Measurements from ENCODE around the gene WFS1.
A peak's percentile ranks its signal among the peaks of the same experiment; 100 is the strongest.

Gene WFS1

DNA sequence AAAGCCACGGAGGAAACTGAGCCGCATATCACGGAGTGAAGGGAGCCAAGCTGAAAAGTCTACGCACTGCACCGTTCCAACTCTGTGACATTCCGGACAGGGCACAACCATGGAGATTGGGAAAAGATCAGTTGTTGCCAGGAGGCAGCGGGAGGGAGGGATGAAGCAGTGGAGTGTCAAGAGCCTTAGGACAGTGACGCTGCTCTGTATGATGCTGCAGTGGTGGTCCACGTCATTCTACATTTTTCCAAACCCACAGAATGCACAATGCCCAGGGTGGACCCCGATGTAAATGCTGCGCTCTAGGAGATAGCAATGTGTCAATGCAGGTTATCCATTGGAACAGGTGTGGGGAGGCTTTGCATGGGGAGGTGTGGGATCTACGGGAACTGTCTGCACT lies 7.5 kb upstream of the WFS1 start:
- DNase-seq (ENCODE audit: low read depth): no peak

DNA sequence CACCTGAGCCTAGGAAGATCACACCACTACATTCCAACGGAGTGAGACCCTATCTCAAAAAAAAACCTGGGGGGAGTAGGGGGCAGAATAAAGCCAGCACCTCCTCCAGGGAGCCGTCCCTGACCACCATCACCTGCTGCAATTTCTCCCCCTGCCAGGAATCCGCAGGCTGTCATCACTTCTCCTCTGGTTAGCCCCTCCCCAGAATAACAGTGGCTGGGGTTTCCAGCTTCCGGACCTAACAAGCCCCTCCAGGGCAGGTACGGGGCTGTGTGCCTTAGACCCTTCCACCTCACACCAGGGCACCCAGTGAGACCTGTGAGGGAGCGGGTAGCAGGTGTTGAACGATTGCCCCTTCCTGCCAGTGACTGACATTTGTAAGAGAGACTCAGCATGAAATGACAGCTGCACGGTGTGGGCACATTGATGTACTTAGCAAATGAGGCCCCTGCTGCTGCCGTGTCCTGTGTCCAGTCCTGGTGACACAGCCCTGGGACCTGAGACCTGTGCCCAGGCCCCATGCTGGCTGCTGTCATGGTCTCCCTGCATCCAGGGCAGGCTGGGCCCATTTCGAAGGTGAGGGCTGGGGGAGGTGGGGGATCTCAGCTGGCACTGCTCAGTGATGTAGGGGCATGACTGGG lies 6.7 kb upstream of the WFS1 start:
- DNase-seq (ENCODE audit: low read depth): no peak

DNA sequence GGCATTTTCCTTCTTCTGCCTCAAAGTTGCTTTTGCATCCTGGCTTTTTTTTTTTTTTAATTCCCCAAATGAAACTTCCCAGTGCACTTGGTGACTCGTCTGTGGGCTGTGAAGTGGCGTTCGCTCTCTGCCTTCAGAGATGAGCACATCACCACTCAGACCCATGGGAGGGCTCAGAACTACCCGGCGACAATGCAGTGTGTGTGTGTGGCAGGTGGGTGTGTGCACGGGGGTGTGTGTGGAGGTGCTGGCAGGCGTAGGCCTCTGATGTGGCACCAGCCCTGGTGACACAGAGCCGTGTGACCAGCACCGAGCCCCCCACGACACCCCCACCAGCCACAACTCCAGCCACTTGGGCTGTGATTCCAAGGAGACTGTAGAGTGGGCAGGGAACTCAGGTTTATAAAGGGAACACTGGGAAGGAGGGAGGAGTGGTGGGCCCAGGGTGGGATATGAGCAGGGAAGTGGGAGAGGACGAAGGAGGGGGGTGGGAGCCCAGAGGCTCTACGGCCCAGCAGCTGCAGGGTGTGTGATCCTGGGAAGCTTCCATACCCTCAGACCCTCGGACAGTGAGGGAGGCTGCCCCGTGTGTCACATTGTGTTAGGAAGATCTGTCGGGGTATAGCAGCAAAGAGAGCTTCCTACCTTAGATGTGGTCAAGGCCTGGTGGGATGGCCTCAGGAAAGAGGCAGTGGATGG lies 6.0 kb upstream of the WFS1 start:
- no peak for DNase-seq (ENCODE audit: low read depth)

DNA sequence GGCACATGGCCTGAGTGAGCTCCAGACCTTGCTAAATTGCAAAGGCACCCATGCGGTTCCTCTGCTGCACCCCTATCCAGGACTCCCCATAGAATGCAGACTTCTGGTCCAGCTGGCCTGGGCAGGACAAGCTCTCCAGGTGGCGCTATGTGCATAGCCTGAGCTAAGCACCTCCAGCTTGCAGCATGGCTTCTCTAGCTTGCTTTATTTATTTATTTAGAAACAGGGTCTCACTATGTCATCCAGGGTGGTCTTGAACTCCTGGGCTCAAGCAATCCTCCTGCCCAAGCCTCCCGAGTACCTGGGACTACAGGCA lies 5.5 kb upstream of the WFS1 start:
- no peak for DNase-seq (ENCODE audit: low read depth)

DNA sequence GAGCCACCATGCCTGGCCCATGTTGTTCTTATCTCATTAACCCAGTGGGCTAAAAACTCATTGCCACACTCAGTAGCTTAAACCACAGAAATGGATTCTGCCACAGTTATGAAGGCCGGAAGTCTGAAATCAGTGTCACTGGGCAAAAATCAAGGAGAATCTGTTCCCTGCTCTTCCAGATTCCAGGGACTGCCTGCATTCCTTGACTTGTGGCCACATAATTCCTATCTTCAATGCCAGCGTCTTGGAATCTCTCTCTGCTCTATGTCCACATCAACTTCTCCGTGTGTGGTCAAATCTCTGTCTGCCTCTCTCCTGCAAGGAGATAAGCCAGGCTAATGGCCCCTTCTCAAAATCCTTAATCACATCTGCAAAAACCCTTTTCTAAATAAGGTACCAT lies 4.1 kb upstream of the WFS1 start:
- no peak for DNase-seq (ENCODE audit: low read depth)

DNA sequence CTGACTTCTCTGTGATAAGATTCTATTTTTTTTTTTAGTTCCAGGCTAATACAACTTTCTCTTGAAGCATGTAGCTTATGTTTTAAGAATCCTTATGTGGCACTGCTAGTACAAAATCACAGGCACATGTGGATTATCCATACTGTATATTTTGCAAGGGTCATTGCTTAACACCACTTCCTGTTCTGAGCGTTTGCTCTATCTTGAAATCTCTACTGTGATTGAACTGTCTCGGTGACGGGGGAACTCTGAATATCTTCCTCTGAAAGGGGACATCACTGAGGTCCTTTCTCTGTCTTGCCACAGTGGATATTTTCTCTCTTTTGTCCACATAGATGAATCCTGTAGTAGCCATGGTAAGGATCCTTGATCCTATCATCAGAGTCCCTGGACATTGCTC lies 2.1 kb upstream of the WFS1 start:
- DNase-seq (ENCODE audit: low read depth): no peak

DNA sequence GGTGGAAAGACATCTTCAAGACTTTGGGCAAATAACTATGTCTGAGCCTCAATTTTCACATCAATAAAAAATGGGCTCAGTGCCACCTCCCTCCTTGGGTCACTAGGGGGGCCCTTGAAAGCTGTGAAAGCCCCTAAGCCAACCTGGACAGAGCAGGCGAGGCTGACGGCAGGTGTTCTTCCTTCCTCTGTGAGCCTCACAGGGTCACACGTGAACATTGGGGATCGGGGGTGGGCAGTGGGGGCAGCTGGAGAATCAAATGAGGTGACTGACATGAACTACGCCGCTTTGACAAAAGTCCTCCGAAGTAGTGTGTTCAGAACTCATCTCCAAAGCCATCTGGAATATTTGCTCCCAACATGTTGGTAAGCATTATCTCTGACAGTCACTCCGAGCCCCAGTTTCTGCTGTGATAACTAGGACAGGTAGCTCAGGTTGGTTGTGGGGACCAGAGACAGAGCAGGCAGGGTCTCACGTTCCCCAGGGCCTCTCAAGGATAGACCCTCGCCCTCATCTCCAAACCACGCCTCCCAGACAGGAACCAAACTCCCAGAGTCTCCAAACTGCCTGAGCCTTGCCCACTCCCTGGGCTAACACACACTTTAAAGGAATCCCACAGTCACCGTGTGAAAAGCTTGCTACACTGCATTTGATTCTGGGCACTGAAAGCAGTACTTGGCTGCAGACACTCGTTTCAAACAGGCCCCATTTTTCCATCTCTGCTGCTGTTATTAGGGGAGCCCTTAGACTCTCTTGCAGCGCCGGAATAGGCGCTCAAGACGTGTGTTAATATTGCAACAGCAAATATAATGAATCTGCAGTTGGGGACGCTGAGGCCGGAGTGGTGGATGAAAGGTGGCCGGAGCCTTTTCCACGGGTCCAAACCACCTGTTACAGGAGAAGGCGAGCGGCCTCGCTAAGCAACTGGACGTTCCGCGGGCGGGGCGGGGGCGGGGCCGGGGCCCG lies 717 bp upstream of the WFS1 start:
- peak; percentile 2 for DNase-seq (ENCODE audit: low read depth)

DNA sequence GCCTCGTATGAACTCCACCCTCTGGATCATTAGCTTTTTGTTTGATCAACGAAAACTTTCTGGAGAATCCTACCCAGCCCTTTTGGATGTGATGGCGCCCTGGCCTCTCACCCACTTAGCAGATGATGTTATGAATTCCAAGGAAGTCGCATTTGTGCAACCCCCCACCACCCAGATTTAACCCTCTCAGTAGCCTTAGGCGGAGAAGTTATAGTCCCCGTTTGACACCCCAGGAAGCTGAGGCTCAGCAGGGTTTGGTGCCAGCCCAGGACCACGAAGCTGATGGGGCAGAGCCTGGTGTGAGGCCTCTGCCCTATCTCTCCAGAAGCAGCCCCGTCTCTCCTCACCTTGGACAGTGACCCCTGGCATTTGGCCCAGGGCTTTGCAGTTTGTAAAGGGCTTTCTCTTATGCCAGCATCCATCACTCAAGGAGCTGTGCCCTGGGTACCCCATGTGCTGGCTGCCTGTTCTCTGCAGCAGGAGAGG lies 1.0 kb downstream of the WFS1 start:
- no peak for DNase-seq (ENCODE audit: low read depth)

DNA sequence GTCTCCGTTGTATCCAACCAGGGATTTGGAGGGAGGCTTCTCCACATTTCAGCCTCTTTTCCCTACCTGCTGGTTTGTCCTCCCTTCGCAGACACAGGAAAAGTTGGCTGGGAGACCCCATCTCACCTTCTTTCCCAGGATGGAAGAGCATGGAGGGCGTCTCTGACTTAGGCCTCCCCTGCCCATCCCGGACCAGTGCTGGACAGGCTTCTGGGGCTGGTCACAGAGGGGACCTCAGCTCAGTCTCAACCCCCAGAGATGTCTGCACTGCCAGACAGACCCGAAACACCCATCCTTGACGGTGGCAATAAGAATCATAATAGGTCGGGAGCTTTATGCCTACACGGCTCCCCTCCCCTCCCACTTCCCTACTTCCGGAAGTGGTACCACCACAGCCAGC lies 1.6 kb downstream of the WFS1 start:
- DNase-seq (ENCODE audit: low read depth): no peak

DNA sequence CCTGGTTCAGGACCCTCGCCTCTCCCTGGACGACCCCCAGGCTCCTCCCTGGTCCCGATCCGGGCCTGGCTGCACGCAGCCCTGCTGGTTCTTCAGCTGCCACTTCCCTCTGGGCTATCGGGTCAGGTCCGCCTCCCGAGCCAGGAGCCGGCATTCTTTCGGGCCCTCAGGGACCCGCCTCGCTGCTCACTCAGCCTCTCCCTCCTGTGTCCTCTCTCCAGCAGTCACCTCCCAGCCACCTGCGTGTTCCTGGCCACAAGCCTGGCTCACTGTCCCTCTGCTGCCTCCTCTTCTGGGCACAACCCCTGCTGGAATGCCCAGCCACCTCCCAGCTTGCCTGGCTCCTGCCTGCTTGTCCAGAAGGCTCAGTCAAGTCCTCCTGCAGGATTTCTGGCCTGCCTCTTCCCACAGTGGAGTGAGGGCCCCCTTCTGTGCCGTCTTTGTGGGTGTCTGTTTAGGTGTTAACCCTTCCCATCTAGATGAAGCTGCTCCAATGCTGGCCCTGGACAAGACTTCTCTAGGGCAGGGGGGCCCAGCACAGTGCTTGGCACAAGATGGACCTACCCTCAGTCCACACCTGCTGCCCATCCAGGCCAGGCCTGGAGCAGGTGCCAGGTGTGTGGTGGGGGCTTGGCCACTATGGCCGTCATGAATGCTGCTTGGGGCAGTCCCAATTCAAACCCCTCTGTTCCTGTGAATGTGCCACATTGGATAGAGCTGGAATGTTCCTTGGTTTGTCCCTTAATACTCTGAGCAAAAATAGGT lies 2.2 kb downstream of the WFS1 start:
- DNase-seq (ENCODE audit: low read depth): no peak

DNA sequence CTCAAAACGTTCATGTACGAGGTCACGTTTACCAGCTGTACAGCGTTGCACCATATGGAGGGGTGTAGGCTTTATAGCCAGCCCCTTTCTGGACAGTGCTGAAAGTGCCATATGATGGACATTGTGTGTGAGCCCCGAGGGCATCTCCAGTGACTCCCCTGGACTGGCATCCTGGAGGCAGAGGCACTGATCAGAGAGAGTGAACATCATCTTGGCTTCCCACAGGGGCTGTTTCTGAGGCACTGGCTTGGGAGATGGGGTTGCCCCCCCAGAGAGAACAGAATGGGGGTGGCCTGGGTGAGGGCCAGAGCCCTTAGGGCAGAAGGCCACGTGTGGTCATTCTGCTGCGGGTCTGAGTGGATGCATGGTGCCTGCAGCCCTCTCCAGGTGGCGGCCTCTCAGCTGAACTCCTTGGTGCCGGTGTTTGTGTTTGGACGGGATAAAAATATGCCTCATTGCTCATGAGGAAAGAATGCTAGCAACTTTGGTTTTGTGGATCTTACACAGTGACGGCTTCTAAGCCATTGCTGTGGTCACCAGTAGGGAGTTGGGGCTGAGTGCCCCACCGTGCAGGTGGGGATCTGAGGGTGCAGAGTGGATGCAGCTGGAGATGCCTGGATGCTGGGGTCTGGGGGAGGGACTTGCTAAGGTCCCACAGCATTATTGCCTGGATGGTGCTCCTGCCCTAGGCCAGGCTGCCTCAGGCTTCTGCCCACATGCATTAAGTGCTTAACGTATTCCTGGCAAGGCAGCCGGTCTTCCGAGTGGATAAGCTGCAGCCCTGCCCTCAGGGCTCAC lies 3.4 kb downstream of the WFS1 start:
- no peak for DNase-seq (ENCODE audit: low read depth)

DNA sequence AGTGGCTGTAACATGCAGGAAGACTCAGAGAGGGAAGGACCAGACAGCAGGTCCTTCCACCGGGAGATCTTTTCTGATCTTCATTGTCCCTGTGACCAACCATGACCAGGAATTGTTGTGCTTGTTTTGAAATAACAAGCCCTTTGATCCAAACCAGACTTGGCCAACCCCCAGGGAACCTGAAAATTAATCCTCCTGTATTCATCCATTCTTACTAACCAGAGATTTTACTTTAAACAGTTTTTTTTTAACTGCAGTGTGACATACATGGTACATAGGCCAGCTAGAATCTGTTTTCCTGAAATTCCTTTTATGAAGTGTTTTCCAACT lies 4.0 kb downstream of the WFS1 start:
- no peak for DNase-seq (ENCODE audit: low read depth)

DNA sequence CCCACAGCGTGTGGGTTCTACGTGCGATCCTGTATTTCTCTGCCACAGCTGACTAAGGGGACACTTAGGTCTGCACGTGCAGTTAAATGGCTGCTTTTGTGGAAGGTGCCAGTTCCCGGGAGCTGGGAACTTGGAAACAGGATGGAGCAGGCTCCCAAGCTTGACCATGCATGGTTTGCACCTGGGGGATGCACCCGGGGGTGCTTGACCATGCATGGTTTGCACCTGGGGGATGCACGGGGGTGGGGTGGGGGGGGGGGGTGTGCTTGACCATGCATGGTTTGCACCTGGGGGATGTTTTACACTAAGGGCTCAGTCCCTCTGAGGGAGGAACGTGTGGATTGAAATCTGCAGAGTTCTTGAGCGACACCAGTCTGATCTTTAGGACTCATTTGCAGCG lies 5.7 kb downstream of the WFS1 start:
- no peak for DNase-seq (ENCODE audit: low read depth)

DNA sequence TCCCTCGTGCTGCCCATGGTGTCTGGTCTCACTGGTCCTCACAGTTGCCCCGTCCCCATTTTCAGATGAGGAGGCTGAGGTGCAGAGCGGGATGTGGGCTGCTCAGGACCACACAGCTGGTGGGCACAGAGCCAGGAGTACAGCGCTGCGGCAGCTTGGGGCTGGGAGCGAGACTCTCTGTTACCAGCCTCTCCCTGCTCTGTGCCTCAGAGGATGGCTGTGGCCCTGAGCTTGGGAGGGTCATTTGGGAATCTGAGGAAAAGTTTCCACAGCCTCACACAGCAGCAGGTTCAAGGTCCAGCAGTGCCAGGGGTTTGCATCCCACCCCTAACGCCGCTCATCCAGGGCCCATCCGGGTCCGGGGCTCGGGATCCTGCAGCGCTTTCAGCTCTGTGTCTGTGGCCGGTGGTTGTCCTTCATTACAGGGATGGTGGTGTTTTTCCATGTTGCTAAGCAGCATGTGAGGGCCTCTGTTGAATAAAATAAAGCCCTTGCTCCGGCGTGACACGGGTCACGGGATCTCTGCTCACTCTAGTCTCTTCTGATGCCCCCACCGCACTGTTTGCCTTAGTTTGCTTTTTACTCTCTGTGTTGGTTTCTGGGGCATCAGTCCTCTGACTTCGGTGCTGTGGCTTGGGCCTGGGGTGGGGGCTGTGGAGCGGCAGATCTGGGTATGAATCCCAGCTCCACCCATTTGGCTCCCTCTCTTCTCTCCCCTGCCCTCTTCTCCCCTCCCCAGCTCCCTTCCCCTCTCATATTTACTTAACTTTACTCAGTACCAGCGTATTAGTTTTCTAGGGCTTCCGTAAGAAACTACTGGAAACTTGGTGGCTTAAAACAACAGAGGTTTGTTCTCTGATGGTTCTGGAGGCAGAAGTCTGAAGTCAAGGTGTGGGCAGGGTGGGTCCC lies 6.5 kb downstream of the WFS1 start:
- no peak for DNase-seq (ENCODE audit: low read depth)

DNA sequence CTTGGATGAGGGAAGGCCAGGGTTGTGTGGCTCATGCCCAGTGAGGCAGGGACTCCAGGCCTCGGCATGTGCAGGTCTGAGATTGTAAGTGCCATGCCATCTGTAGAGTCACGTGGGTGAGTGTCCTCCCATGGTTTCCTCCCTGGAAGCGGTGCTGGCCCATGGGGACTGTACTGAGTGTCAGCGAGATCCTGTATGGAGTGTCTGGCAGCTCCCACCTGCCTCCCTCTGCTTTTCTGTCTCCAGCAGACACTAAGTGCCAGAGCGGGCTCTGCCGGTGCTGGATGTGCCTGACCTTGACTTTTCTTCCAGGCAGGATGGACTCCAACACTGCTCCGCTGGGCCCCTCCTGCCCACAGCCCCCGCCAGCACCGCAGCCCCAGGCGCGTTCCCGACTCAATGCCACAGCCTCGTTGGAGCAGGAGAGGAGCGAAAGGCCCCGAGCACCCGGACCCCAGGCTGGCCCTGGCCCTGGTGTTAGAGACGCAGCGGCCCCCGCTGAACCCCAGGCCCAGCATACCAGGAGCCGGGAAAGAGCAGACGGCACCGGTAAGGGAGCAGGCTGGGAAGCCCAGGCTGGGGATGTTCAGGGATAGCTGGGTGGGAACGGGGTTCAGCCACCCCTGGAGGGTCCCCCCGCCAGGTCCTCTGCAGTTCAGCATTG lies 7.6 kb downstream of the WFS1 start:
- DNase-seq (ENCODE audit: low read depth): no peak

DNA sequence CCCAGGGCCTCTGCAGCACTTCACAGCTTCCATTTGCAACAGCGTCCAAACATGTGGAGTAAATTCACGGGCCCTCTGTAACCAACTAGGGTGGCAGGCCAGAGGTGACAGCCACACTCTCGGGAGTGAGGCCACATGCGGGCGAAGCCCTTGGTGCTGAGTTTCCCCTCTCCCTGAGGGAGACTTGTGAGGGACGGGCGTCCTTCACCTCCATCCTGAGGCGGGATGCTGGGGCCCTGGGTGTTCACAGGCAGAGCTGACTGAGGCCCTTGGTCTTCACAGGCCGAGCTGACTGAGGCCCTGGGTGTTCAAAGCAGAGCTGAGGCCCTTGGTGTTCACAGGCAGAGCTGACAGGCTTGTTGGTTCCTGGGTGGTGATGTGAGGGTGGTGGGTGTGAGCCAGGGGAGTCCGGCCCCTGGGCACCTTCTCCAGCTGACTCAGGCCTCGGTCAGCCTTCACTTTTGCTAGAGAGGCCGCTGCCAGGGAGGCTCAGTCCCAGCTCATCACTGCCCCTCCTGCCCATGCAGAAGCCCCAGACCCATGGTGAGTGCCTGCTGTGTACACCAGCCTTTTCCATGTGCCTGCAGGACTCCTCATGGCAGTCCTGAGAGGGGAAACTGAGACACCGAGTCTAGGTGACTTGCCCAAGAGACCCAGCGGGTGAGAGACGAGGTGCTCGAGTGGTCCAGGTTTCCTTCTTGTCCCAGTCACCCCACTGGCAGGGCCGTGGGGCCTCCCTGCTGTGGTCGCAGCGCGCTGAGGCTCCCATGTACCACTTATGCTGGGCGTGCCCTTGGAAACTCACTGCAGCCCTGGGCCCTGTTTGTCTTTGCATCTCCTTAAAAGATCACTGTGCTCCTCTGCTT lies 8.5 kb downstream of the WFS1 start:
- DNase-seq (ENCODE audit: low read depth): no peak

DNA sequence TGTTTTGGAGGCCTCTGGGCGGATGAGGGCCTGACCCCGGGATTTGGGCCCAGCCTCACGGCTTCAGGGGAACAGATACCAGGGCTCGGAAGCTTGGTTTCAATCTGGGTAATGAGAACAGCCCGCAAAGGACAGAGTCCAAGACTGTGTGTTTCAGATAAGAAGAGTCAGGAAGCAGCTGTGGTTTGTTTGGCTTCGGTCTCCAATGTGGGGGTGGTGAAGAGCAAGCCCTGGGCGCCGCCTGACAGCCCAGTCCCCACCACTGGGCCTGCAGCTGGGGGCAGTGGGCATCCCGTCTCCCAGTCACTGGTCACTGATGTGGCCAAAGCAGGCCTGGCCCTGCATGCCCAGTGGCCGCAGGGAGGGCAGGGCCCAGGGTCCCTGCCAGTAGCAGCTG lies 9.1 kb downstream of the WFS1 start:
- DNase-seq (ENCODE audit: low read depth): no peak

DNA sequence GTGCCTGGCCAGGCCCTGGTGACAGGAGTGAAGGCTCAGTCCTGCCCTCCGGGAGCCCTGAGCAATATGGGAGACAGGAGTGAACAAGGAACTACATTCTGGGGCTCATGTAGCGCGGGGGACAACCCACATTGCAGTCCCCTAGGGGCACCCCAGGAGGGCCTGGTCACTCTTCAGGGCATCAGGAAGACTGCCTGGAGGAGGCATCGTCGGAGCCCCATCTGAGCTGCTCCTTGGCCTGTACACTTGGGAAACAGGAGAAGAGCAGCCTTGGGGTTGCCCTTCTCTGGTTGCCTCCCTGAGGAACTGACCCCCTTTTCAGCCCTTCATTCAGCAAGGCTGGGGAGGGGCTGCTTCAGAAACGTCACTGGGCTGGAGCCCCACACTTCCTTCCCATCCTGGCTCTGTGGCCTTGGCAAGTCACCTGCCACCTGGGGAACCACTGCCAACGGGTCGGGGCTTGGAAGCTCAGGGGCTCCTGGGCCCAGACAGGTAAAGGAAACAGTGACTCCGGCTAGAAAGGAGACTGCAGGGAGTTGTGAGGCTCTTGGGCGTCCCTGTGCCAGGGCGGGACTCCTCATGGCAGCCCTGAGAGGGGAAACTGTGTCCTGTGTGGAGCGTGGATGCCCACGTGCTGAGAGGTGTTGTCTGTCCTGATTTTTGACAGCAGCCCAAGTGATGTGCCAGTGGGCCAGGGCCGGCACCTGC lies 10.1 kb downstream of the WFS1 start:
- no peak for DNase-seq (ENCODE audit: low read depth)
